Posterior cingulate gyrus (tissue), 11 donors: ENCODE data around the gene CAMK2D.
"Not testable (repeated sequence)": the region's sequence is repeated elsewhere in the genome, so short reads cannot be mapped to it uniquely, and the experiment has no call there.

ENCODE experiments used
- DNase-seq, 10 donors: peaks; one replicate each; pipeline versions ENCODE4 v3.0.0 to v3.0.0-alpha.2; 2020 to 2021; ENCODE audit warnings: mixed read lengths in 3 of 10
- intact Hi-C: fragments of 100-400 bp; cut with DNase I; formaldehyde crosslinking; loops from one replicate; pipeline ENCODE4 v1.15.1; 2023

CAMK2D gene

DNA sequence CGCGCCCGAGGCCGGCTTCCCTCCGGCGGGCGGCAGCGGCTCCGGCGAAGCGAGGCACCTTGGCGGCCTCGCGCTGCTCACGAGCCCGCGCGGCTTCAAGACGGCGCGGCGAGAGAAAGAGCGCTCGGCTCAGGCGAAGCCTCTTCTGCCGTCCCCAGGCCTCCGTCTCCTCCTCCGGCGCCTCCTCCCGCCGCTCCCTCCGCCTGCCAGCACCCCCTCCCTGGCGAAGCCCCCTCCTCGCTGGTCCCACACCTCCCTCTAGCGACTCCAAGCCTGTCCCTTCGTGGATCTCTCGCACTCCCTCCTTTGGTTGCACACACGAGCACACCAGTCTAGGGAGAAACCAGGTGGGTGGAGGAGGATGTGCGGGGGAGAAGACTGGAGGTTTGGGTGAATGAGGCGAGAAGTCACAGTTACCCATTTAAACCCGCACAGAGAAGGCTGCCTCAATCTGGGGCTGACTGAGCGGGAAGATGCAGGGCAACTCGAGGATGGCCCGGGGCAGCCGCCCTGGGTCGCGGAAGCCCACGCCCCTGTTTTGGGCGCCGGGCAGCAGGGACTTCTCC is at the start of gene CAMK2D:
Gene CAMK2D, minus strand, starts transcription at position 119 of the 566 bp plus-strand sequence. CDS start 670 bp downstream, outside the sequence.
- intact Hi-C loops, result loop anchor here (1.0 to 5.0 kb wide), 2 partner anchors 214 to 369 kb away; no protein-coding TSS in a partner anchor

DNA sequence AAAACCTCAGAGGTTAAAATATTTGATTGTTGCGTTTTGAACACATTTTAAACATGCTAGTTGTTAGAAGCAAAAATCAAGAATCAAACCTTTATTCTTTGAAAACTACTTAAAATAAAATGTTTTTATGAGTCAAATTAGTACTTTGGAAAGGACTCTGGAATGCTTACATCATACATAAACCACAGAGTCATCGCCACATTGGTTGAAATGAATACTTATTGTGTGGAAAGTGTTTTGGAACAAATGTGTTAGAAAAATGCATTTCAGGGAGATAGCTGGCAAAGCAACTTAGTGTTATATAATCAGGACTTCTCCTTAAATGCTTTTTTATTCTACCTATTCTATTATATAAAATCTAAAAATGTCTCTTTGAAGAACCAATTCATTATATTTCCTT is 49.4 kb upstream of the CAMK2D start:
- no peak for DNase-seq
- intact Hi-C loops, result no loop called here

More for the DNA sequence above, at the start of gene CAMK2D:
- DNase-seq, result peak; percentile 83 to 98 (median 88)

DNA sequence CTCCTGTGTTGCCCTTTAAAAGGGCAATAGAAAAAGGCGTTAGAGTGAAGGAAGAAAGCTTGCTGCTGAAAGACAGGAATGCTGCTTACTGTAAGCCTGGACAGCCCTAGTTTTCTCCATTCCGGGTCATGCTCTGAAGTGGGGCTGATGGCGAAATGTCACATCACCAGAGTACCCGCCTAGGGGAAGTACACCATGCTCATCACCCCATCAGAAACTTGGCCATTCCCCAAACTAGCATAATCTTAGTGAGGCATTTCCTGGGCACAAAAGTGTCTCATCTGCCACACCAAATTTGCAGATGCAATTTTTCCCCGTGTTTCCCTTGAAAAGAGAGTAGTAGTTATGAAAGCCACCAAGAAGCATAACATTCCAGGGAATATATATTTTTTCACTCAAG is 47.8 kb upstream of the CAMK2D start:
- peak in 5 of 10 donors; percentile 3 to 39 (median 20) for DNase-seq
- intact Hi-C loops, result no loop called here

DNA sequence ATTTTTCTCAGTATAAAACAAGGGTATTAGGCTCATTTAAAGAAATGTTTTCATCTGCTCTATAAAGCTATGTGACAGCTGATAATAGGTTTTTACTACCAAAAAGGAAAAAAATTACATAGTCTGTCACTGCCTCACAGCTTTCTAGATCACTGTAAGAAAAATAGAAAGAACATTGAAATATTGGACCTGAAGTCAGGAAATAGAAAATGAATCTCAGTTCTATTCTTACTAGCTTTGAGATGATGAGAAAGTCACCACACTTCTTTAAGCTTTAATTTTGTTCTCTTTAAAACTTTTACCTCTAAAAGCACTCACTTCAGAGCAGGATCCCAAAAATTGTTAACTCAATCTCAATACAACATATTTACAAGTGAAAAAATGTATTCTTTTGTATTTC is 45.3 kb upstream of the CAMK2D start:
- intact Hi-C loops, result no loop called here
- DNase-seq, result no peak

DNA sequence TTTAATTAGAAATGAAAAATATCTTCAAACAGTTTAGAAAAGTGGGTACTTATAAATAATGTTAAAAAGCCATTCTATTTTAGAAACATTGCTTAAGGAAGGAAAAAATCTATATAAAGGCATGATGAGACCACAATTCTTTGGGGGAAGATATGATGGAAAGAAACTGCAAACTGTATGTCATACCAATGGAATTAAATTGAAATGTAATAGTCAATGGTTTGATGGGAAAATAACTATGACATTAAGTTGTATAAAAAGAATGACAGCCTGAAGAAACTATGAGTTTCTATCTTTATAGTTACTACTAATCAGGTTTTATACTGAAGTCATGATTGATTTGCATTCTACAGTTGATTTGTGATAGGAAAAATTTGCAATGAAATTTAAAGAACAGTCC is 40.3 kb upstream of the CAMK2D start:
- intact Hi-C loops, result no loop called here

DNA sequence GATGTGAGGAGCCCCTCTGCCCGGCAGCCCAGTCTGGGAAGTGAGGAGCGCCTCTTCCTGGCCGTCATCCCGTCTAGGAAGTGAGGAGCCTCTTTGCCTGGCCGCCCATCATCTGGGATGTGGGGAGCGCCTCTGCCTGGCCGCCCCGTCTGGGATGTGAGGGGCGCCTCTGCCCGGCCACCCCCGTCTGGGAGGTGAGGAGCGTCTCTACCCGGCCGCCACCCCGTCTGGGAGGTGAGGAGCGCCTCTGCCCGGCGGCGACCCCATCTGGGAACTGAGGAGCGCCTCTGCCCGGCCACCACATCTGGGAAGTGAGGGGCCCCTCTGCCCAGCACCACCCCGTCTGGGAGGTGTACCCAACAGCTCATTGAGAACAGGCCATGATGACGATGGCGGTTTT is 34.8 kb upstream of the CAMK2D start:
- intact Hi-C loops, DNase-seq: not testable (repeated sequence)

More for the DNA sequence above, 40.3 kb upstream of the CAMK2D start:
- no peak for DNase-seq

DNA sequence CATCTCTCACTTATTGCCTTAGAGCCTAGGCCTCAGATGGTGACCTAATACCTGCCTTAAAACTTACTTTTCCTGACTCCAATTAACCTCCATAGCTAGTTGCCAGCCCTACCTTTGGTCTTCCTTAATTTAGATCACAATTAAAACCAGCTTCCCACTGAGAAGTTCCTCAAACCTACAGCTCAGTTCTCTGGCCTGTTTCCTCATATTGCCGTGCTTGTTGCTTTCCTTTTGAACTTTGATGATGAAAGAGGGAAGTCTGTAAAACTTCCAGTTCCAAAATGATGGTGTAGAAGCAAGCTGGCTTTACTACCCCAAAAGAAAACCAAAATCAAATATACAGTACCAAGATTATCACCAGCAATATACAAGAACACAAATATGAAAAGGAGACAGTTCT is 28.9 kb upstream of the CAMK2D start:
- no peak for DNase-seq
- intact Hi-C loops, result no loop called here

DNA sequence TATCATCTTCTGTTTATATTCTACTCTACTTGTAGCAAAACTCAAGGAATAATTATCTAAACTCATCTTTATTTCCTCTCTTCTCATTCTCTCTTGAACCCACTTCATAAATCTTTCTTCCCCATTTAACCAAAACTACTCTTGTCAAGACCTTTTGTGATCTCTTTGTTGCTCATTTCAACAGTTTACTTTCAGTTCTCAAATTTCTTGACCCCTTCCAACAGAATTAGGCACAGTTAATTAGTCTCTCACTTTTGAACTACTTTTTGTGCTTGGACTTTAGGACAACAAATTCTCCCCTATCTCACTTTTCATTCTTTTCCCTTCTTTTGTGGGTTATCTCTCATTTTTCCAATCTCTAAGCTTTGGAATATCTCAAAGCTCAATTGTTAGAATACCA is 27.4 kb upstream of the CAMK2D start:
- intact Hi-C loops, result no loop called here
- no peak for DNase-seq

DNA sequence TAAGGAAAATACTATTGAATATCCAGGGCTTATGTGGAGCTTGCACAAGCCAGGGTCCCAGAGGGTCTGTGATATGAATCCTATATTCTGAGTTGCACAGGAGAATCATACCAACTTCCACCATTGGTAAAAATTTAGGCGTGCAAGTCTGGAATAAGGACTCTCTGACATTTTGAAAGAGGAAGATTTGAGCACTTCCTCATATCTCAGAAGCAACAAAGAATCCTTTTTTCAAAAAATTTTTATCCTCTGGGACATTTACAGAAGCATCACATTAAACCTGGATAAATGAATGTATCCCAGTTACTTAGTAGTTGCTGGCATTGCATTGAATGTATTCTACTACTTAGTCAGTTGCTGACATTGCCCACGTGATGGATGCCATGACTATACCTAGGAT is 24.2 kb upstream of the CAMK2D start:
- intact Hi-C loops, result no loop called here
- no peak for DNase-seq

DNA sequence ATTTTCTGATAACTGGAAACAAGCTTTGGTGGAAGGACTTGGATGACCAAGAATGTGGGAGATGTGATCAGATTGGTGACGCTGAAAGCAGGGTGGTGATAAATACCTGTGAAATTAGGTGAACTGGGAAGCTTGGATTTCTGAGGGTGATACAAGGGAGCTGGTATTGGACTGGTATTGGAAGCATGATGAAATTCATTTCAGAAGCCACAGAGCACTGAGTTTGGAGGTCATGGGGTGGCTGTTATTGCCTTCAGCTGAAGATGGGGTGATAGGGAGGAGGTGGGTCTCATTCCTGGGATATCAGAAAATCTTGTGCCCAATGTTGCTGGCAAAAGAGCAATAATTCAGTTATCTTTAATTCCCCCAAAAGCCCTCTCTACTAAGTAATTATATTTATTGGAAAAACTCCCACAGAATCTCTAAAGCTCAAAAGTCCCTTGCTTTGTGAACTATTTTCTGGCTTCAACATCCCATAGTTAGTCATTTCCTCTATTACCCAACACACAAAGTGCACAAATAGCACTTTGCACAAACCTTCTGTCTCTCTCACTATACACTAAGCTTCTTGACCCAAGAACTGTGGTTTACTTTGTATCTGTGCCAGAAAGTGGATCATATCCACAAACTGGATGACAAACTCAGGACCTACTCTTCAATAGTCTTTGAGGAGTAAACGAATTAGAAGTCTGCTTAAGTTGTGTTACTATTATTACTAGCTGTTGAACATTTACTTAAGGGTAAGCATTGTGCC is 23.1 kb upstream of the CAMK2D start:
- intact Hi-C loops, result no loop called here
- no peak for DNase-seq

DNA sequence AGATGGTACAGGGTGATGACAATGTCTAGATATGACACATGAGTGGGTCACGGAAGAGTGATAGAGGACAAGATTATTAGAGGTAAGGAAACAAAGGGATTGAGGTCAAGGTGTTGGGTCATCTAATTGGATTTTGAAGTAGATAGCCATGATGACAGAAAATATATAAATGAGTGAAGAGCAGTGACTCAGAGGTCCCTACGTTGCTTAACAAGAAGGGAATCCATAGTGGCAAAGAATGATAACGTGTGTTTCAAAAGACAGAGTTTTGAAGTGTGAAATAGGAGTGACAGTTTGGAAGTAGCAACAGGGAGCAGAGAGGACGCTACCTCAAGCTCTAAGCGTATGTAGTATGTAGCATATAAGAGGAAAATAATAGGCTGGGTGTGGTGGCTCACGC is 22.2 kb upstream of the CAMK2D start:
- DNase-seq, result no peak
- intact Hi-C loops, result no loop called here

DNA sequence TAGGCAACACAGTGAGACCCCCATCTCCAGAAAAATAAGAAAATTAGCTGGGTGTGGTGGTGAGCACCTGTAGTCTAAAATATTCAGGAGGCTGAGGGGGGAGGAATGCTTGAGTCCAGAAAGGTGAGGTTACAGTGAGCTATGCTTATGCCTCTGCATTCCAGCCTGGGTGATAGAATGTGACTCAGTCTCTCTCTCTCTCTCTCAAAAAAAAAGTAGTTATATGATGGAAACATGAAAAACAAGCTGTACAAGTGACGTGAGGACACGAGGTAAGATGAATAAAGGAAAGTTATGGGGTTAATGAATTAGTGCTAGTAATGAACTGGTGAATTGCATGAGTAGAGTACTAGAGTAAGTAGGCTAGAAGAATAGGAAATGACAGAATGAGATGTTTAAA is 21.8 kb upstream of the CAMK2D start:
- intact Hi-C loops, result no loop called here
- no peak for DNase-seq

DNA sequence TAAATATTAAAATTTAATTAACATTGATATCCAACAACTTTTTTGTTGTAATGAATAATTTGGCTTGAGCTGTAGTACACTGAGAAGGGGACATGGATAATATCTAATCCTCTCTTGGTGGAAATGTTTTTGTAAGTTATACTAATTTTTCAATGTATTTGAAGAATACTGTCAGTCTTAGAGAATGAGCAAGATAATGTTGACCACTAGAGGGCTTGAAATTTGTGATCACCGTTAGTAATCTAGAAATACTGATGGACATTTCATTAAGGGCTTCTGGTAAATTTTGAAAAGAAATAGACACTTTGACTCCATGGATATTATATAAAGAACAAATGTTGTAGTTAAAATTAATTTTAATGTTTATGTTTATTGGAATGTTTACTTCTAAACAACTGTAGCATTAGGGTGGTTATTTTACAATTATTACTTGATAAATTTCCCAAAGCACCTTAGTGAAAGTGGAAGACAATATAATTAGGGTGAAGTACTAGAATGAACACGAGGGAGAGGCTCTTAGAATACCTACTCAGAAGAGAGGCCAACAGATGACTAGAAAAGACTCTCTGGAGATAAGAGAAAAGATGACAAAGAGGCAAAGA is 20.0 kb upstream of the CAMK2D start:
- DNase-seq, result no peak
- intact Hi-C loops, result no loop called here

DNA sequence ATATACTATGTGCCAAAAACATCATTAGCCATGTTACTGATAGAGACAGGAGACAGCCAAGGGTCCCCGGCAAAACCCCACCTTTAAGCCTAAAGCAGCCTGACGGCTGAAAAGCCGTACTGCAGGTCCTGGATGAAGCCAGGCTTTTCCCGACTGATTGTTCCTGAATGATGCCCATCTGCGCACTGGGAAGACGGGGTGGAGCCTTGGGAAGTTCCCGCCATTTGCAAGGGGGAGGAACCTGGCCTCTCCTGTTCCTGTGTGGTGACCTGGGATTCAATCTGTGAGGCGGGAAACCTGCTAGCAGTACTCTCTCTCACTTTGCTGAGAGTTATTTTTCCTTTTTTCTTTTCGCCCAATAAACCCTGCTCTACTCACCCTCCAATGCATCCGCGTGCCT is 15.1 kb upstream of the CAMK2D start:
- no peak for DNase-seq
- intact Hi-C loops, result no loop called here

DNA sequence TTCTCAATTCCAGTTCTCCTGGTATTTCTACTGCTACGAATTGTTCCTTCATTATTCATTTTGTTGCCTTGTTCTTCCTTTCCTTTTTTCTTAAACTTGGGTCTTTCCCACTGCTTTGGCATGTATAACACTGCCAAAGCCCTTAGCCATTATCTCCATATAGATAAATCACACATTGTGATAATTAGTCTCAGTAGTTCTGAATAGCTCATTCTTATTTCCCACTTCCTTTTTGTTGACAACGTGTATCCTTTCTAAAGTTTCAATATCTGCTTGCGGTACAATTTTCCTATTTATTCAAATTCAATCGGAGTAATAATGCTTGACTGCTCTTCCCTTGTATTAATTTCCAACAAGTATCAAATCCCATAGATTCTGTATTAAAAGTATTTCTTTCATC is 14.5 kb upstream of the CAMK2D start:
- no peak for DNase-seq
- intact Hi-C loops, result no loop called here

DNA sequence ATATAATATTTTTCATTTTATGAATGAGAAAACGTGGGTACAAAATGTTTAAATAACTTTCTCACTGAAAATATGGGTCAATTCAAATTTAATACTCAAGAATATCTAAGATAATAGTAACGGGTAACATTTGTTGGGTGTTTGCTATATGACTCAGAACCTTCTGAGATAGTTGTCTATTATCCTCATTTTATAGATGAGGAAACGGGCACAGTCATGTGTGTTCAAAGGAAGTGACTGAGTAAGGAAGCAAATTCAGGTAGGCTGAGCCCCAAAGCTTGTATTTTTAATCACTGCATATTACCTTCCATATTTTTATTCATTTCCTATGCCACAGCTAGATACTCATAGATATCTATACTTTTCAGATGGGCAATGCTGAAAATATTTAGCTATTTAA is 12.2 kb upstream of the CAMK2D start:
- intact Hi-C loops, result no loop called here
- no peak for DNase-seq

DNA sequence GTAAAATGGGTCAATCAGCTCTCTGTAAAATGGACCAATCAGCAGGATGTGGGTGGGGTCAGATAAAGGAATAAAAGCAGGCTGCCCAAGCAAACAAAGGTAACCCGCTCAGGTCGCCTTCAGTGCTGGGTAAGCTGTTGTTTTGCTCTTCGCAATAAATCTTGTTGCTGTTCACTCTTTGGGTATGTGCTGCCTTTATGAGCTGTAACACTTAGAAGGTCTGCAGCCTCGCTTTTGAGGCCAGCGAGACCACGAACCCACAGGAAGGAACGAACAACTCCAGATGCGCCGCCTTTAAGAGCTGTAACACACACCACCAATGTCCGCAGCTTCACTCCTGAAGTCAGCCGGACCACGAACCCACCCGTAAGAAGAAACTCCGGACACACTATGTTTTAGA is 11.5 kb upstream of the CAMK2D start:
- intact Hi-C loops, result no loop called here
- no peak for DNase-seq

DNA sequence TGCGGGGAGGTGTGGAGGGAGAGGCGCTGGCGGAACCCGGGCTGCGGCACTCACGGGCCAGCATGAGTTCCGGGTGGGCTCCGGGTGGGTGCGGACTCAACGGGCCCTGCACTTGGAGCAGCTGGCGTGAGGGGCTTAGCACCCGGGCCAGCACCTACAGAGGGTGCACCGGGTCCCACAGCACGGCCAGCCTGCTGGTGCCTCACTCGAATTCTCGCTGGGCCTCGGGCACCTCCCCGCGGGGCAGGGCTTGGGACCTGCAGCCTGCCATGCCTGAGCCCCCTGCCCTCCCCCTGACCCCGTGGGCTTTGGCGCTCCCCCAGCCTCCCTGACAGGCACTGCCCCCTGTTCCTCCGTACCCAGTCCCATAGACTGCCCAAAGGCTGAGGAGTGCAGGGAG is 10.8 kb upstream of the CAMK2D start:
- intact Hi-C loops, result no loop called here
- peak in 3 of 10 donors; percentile 53 to 80 (median 60) for DNase-seq

DNA sequence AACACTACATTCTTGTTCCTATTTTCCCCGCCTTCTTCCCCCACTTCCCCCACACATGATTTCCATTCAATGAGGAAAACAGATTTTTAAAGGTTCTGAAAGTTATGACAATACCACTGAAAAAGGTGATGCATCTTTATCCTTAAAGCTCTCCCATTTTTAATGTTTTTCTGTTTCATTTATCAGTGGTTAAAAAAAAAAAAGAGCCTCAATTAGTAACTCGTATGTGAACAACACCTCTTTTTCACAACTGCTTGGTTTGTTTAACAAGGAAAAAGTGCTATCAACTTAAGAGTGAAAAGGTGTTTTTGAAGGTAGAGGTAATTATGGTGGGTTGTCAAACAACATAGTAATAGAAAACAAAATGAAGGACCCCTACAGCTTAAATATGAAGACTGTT is 8.2 kb upstream of the CAMK2D start:
- intact Hi-C loops, result no loop called here

DNA sequence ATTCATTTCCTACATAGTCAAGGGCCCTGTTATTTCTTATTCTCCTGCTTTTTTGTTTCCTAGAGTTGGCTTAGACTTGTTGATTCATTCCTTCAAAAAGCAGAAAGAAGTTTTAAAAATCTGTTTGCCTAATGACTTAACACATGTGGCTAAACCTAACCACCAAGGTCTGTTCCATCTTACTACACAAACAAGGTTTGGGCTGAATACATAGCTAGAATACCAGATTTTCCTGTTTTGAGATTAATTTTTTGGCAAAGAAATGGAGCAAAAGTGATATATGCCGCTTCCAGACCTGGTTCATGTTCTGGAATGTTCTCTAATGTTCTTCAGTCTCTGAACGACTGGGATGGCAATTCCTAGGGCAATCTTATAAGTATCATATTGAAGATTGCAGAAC is 7.4 kb upstream of the CAMK2D start:
- intact Hi-C loops, result no loop called here
- DNase-seq, result no peak

More for the DNA sequence above, 8.2 kb upstream of the CAMK2D start:
- DNase-seq, result no peak

DNA sequence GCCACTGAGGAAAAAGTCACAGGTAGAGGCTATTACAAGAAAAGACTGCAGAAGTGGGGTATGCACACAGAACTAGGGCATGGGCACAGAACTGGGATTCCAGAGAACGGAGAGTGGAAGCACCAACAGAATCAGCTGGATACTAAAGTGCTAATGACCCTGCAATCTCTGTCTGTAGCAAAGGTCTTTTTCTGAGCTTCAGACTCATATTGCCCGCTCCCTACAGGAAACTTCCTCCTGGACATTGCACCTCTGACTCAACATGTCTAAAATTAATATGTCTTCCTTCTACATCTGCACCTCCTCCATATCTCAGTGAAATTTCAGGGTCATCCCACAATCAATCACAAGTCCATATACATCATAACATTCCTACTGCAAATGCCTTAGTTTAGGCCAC is 5.3 kb upstream of the CAMK2D start:
- intact Hi-C loops, result no loop called here
- DNase-seq, result no peak

DNA sequence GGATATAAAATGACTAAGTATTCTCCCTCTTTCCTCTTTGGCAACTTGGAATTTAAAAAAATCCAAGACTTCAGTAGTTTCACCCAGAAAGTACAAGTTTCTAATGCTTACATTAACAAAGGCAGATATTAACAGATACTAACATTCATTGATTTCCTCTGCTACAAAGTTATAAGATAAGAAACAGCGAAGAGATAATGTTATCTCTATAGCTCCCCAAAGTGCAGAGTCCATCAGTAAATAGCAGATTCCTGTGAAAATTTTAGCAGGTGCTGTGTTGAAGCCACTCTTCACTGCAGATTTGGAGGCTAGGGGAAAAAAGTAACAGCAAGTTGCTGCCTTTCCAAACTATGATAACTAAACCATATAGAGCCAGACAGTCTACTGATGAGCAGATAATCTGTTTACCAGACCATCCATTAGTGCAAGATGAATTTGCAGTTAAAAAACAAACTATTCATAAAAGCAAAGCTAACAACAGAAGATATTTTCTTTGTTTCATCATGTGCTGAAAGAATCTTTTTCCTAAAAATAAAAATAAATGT is 3.3 kb upstream of the CAMK2D start:
- intact Hi-C loops, result loop anchor here (5.0 kb wide), 1 partner anchor 372 kb away; no protein-coding TSS in a partner anchor

More for the DNA sequence above, 3.3 kb upstream of the CAMK2D start:
- no peak for DNase-seq
